Right renal pelvis (tissue), 4 donors: ENCODE data around the gene MXD4. TPM values are rescaled to one million over a fixed set of nuclear protein-coding genes. Genes with fewer than 3 reads are reported as not detected.
"Not testable (repeated sequence)": the region's sequence is repeated elsewhere in the genome, so short reads cannot be mapped to it uniquely, and the experiment has no call there.

Experiments
- DNase-seq, 4 donors: peaks; one replicate each; pipeline ENCODE4 v3.0.0-alpha.2; 2013; ENCODE audit warnings: low read depth in 4 of 4, low spot score in 3 of 4, missing footprints in 1 of 4
- polyA plus RNA-seq, 4 donors: library from polyadenylated mRNA; unstranded; fragments of 120-200 nt; gene quantifications; one replicate each; pipeline ENCODE4 v1.2.1, GENCODE V29; 2013; ENCODE audit not compliant: insufficient read length in 4 of 4

MXD4 gene
- polyA plus RNA-seq, 4 donors: 59.8 to 69.4 (median 62.4) TPM

GRCh38 chr4:2241003-2241402 lies 20.9 kb downstream of the MXD4 start:
- no peak for DNase-seq

GRCh38 chr4:2236944-2237666 lies 24.8 kb downstream of the MXD4 start:
- no peak for DNase-seq

GRCh38 chr4:2231082-2231481 lies 30.8 kb downstream of the MXD4 start:
- no peak for DNase-seq

- no peak for DNase-seq
These were observed 35.6 kb downstream of the MXD4 start for GRCh38 chr4:2226261-2226660.

GRCh38 chr4:2222838-2223237 lies 39.1 kb downstream of the MXD4 start:
- no peak for DNase-seq

GRCh38 chr4:2221378-2221777 lies 40.5 kb downstream of the MXD4 start:
- not testable (repeated sequence) for DNase-seq

GRCh38 chr4:2220016-2220630 lies 41.8 kb downstream of the MXD4 start:
- DNase-seq: peak; percentile 41 to 59 (median 48)

GRCh38 chr4:2219233-2219760 lies 42.6 kb downstream of the MXD4 start:
- no peak for DNase-seq

- no peak for DNase-seq
These were observed 43.5 kb downstream of the MXD4 start for GRCh38 chr4:2218436-2218835.

GRCh38 chr4:2217726-2218125 lies 44.2 kb downstream of the MXD4 start:
- DNase-seq: no peak

GRCh38 chr4:2212831-2213230 lies 49.1 kb downstream of the MXD4 start:
- no peak for DNase-seq

- DNase-seq: not testable (repeated sequence)
These were observed 59.1 kb downstream of the MXD4 start for GRCh38 chr4:2202789-2203188.

Other genes starting within 250 kb of the MXD4 start
- 1 to 10 TPM; 5.4 to 7.8 (median 6.6) TPM for gene NAT8L, start 202.8 kb downstream of the MXD4 start, polyA plus RNA-seq
- gene HAUS3, start 20.0 kb downstream of the MXD4 start, polyA plus RNA-seq: 10 to 100 TPM; 18.7 to 23.1 (median 22.4) TPM
- 1 to 10 TPM; 2.4 to 3.5 (median 3.0) TPM for gene POLN, start 20.0 kb downstream of the MXD4 start, polyA plus RNA-seq
- gene ZFYVE28, start 156.5 kb upstream of the MXD4 start, polyA plus RNA-seq: 1 to 10 TPM; 1.9 to 3.0 (median 2.5) TPM
- under 1 TPM; 0.50 to 0.76 (median 0.63) TPM for gene CFAP99, start 156.8 kb upstream of the MXD4 start, polyA plus RNA-seq
- 10 to 100 TPM; 66.4 to 71.2 (median 67.1) TPM for gene RNF4, start 207.0 kb upstream of the MXD4 start, polyA plus RNA-seq